ENCODE data around the gene ELOA2.

GRCh38 chr18:47075098-47075883 lies 39.9 kb upstream of the ELOA2 start:
- TF ChIP-seq RAD21 (IDR thresholded peaks at IDR 0.05) (no peak), CTCF (IDR thresholded peaks at IDR 0.05; ENCODE audit: low read depth, low read length, missing input control) (no peak), JUND (IDR thresholded peaks at IDR 0.05) (no peak), FOXA2 (IDR thresholded peaks at IDR 0.05) (no peak), ATF3 (IDR thresholded peaks at IDR 0.05) (no peak), RXRA (IDR thresholded peaks at IDR 0.05) (no peak), GABPA (IDR thresholded peaks at IDR 0.05 in 1 of 2, conservative IDR thresholded peaks at IDR 0.05 in 1 of 2) (no peak), REST (IDR thresholded peaks at IDR 0.05) (no peak), MAX (IDR thresholded peaks at IDR 0.05) (no peak), TAF1 (conservative IDR thresholded peaks at IDR 0.05) (no peak), HNF4G (IDR thresholded peaks at IDR 0.05) (no peak), YY1 (IDR thresholded peaks at IDR 0.05) (no peak)

Measured in liver (tissue), 3 donors.